HEK293T (cell line): ENCODE measurements around the gene LRP5.

Source experiments
- BHLHE40 ChIP-seq: fragments of 450-650 bp; IDR thresholded peaks from 2 replicates; pipeline ENCODE4 v1.6.1; 2016; ENCODE audit warnings: mild to moderate bottlenecking, moderate library complexity, borderline replicate concordance
- CTBP1 ChIP-seq: fragments of 450-650 bp; IDR thresholded peaks from 2 replicates; pipeline ENCODE4 v1.6.1; 2016; ENCODE audit warnings: borderline replicate concordance
- FOXK2 ChIP-seq: fragments of 450-650 bp; IDR thresholded peaks from 2 replicates; pipeline ENCODE4 v1.6.1; 2016; ENCODE audit warnings: mild to moderate bottlenecking
- L3MBTL2 ChIP-seq: fragments of 450-650 bp; conservative IDR thresholded peaks from 2 replicates; pipeline ENCODE4 v1.6.1; 2016; ENCODE audit warnings: mild to moderate bottlenecking
- NFRKB ChIP-seq: fragments of 450-650 bp; IDR thresholded peaks from 2 replicates; pipeline ENCODE4 v1.6.1; 2016; ENCODE audit warnings: mild to moderate bottlenecking, moderate library complexity
- TARDBP ChIP-seq: fragments of 450-650 bp; IDR thresholded peaks from 2 replicates; pipeline ENCODE4 v1.6.1; 2016
- ZNF384 ChIP-seq: fragments of 450-650 bp; IDR thresholded peaks from 2 replicates; pipeline ENCODE4 v1.6.1; 2016
- TF ChIP-seq, protein P1 (sequence below): fragments of 450-650 bp; IDR thresholded peaks from 2 replicates; pipeline ENCODE4 v1.6.1; 2016

DNA sequence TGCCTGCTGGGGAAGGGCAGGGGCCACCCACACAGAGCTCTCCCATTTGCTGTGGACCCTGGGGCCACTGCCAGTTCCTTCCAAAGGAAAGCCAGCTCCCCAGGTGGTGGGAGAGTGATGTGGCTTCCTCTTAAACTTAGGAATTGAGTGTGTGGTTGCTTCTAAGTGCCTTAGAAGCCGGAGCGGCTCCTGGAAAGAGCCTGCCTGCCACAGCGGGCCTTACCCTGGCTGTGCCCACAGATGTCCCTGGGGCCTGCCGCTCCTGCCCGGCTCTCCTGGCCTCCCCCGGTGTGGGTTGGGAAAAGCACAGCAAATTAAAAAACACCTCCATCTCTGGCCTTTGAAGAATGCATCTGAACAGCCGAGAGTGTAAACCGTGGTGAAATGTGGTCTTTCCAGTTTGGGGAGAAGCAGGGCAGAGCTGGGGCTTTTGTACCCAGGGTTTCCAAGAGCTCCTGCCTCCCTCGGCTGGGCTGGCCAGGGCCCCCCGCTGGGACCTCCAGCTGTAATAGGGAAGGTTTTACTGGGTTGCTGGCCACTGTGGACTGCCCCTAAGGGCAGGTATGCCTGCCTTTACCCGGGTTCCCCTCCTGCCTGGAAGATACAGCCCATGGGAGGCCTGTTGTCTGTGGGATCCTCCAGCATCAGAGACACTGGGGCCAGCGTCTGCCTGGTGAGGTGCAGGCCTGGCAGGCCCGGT lies 30.2 kb downstream of the LRP5 start:
- TF ChIP-seq, protein P1, sequence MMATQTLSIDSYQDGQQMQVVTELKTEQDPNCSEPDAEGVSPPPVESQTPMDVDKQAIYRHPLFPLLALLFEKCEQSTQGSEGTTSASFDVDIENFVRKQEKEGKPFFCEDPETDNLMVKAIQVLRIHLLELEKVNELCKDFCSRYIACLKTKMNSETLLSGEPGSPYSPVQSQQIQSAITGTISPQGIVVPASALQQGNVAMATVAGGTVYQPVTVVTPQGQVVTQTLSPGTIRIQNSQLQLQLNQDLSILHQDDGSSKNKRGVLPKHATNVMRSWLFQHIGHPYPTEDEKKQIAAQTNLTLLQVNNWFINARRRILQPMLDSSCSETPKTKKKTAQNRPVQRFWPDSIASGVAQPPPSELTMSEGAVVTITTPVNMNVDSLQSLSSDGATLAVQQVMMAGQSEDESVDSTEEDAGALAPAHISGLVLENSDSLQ, result no peak
- TF ChIP-seq NFRKB (no peak), L3MBTL2 (no peak), ZNF384 (no peak), FOXK2 (no peak), BHLHE40 (no peak), TARDBP (no peak), CTBP1 (no peak)
